Activated B cell treated with CpG ODN at 0.5 μM for 24 hours (primary cell): ENCODE results near the gene AVEN. TPM values are rescaled to one million over a fixed set of nuclear protein-coding genes. Genes with fewer than 3 reads are reported as not detected.

Experiments used
- ATAC-seq: fragments of 200-7000 bp; cut with Tn5 transposase; one replicate; pipeline ENCODE4 v1.10.0; 2021; ENCODE audit warnings: low read depth, mild to moderate bottlenecking, moderate library complexity
- CTCF ChIA-PET: fragments of 350-600 bp; sonication (Branson Sonifier 250); formaldehyde crosslinking; loops from one replicate; lab custom pipeline; 2021; ENCODE audit warnings: antibody characterized with exemption; lab: Charles Lee
- POLR2A ChIA-PET: fragments of 350-600 bp; sonication (Branson Sonifier 250); formaldehyde crosslinking; loops from one replicate; lab custom pipeline; 2021; ENCODE audit warnings: antibody characterized with exemption; lab: Charles Lee
- DNase-seq: peaks from one replicate; pipeline ENCODE4 v3.0.0; 2022
- H3K27ac Mint-ChIP-seq: one replicate; pipeline ENCODE4 v1.8.0; 2020; ENCODE audit warnings: mixed read lengths
- H3K27me3 Mint-ChIP-seq: one replicate; pipeline ENCODE4 v1.8.0; 2021; ENCODE audit warnings: mixed read lengths
- H3K36me3 Mint-ChIP-seq: one replicate; pipeline ENCODE4 v1.8.0; 2021; ENCODE audit warnings: low read depth, mixed read lengths
- H3K4me1 Mint-ChIP-seq: one replicate; pipeline ENCODE4 v1.8.0; 2021; ENCODE audit warnings: mixed read lengths
- H3K4me3 Mint-ChIP-seq: one replicate; pipeline ENCODE4 v1.8.0; 2020; ENCODE audit warnings: mild to moderate bottlenecking, mixed read lengths
- H3K9me3 Mint-ChIP-seq: one replicate; pipeline ENCODE4 v1.8.0; 2020; ENCODE audit warnings: mixed read lengths
- CTCF ChIP-seq: fragments of 200-600 bp; IDR thresholded peaks from one replicate; pipeline ENCODE4 v1.8.0; 2022; ENCODE audit warnings: antibody characterized with exemption, mild to moderate bottlenecking
- intact Hi-C: fragments of 100-400 bp; cut with micrococcal nuclease; formaldehyde crosslinking; loops from one replicate; pipeline ENCODE4 v1.15.1; 2024
- total RNA-seq: library from RNA; stranded (reverse); gene quantifications from 2 replicates; pipeline ENCODE4 v1.2.3, GENCODE V29; 2022

The AVEN gene
- total RNA-seq, 1 donor from 2014 or later, result 14.1 TPM

GRCh38 chr15:34076785-34077184 lies 37.8 kb upstream of the AVEN start:
- no peak for TF ChIP-seq CTCF
- intact Hi-C loops, result no loop called here
- Mint-ChIP-seq H3K27me3 (no peaks in the 10 kb centered on the region), H3K27ac (no peak overlapping the region), H3K36me3 (peaks cover 12% of the 10 kb centered on the region), H3K4me1 (no peaks in the 10 kb centered on the region), H3K4me3 (no peak overlapping the region), H3K9me3 (no peaks in the 10 kb centered on the region)
- CTCF ChIA-PET, result no interaction called here
- ATAC-seq, result no peak
- POLR2A ChIA-PET, result no interaction called here
- no peak for DNase-seq

- Mint-ChIP-seq H3K4me1 (no peaks in the 10 kb centered on the region), H3K27me3 (no peaks in the 10 kb centered on the region), H3K9me3 (no peaks in the 10 kb centered on the region), H3K36me3 (peaks cover 4% of the 10 kb centered on the region), H3K4me3 (no peak overlapping the region), H3K27ac (no peak overlapping the region)
- intact Hi-C loops, result no loop called here
- CTCF ChIA-PET, result no interaction called here
- ATAC-seq, result no peak
- no peak for TF ChIP-seq CTCF
- no peak for DNase-seq
- POLR2A ChIA-PET, result no interaction called here
Measured at GRCh38 chr15:34070003-34070402, 31.0 kb upstream of the AVEN start.

DNA sequence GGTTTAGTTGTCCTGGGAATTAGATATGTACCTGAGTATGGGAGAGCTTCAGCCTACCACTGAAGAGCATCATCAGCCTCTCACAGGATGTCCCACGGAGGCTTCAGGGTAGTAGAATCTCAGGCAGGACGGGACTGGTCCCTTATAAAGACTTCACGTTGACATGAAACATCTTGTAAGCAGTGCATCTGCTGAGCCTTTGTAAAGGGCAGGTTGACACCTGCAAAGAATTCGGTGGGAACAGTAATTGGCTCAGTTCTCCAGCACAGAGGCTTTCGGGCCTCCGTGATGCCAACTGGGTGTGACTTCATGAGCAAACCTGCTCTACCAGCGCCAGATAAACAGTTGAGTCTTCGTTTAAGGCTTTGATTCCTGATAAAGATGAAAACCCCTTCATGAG lies 26.9 kb upstream of the AVEN start:
- Mint-ChIP-seq H3K9me3 (no peaks in the 10 kb centered on the region), H3K4me3 (no peak overlapping the region), H3K27me3 (no peaks in the 10 kb centered on the region), H3K36me3 (no peaks in the 10 kb centered on the region), H3K4me1 (peaks cover 4% of the 10 kb centered on the region), H3K27ac (no peak overlapping the region)
- POLR2A ChIA-PET, result no interaction called here
- DNase-seq (no peak), ATAC-seq (no peak)
- CTCF ChIA-PET, result interaction anchor here (1.5 kb wide), 1 partner anchor 143 kb away, joined by 7 read pairs; the partner anchor contains the start of gene KATNBL1
- TF ChIP-seq CTCF, result no peak
- intact Hi-C loops, result no loop called here

GRCh38 chr15:34065261-34065660 lies 26.3 kb upstream of the AVEN start:
- Mint-ChIP-seq H3K27ac (no peak overlapping the region), H3K36me3 (no peaks in the 10 kb centered on the region), H3K9me3 (no peaks in the 10 kb centered on the region), H3K4me1 (peaks cover 4% of the 10 kb centered on the region), H3K27me3 (no peaks in the 10 kb centered on the region), H3K4me3 (no peak overlapping the region)
- intact Hi-C loops, result no loop called here
- POLR2A ChIA-PET, result no interaction called here
- ATAC-seq, result no peak
- CTCF ChIA-PET, result interaction anchor here (1.5 kb wide), 1 partner anchor 144 kb away, joined by 7 read pairs; the partner anchor contains the start of gene KATNBL1
- no peak for TF ChIP-seq CTCF
- no peak for DNase-seq

DNA sequence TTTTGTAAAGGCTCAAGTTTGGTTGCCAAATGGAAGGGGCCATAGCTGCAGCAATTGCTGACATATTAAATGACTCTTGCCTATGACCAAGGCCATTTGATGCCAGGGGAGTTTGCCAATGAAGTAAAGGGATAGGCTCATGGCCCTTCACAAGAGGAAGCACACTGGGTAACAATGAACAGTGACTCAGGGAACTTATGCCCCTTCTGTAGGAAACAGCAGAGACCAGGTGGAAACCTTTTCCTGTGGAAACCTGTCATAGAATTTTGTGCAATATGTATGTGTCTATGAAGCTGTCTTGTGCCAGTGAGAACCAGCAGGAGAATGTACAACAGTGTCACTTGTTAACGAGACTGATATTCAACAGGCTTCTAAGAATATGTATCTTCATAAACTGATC lies 25.4 kb upstream of the AVEN start:
- ATAC-seq, result no peak
- DNase-seq, result no peak
- no peak for TF ChIP-seq CTCF
- Mint-ChIP-seq H3K4me1 (peaks cover 4% of the 10 kb centered on the region), H3K27me3 (no peaks in the 10 kb centered on the region), H3K27ac (no peak overlapping the region), H3K36me3 (no peaks in the 10 kb centered on the region), H3K4me3 (no peak overlapping the region), H3K9me3 (no peaks in the 10 kb centered on the region)
- CTCF ChIA-PET, result interaction anchor here (4.4 kb wide), 1 partner anchor 146 kb away, joined by 53 read pairs; the partner anchor contains the start of gene KATNBL1
- POLR2A ChIA-PET, result no interaction called here
- intact Hi-C loops, result no loop called here
